GM19463 (cell line): ENCODE measurements around the gene TMEM234.
"Not testable (repeated sequence)": the region's sequence is repeated elsewhere in the genome, so short reads cannot be mapped to it uniquely, and the experiment has no call there.

ENCODE experiments used
- ATAC-seq: cut with Tn5 transposase; IDR thresholded peaks from one replicate; pipeline ENCODE4 v1.9.1; 2021; ENCODE audit warnings: mild to moderate bottlenecking, moderate library complexity; ENCODE audit not compliant: unreplicated experiment

TMEM234 gene

GRCh38 chr1:32221980-32222755 lies at the start of gene TMEM234, which contains the start of gene EIF3I:
Gene TMEM234, minus strand, starts transcription at chr1:32222353. Its CDS starts 31 bp downstream, at chr1:32222322.
Gene EIF3I, plus strand, starts transcription at chr1:32222407. Its CDS starts 35 bp downstream, at chr1:32222442.
- peak; percentile 95 for ATAC-seq

GRCh38 chr1:32269744-32270143 lies 47.6 kb upstream of the TMEM234 start:
- ATAC-seq = no peak

- no peak for ATAC-seq
Measured at GRCh38 chr1:32266921-32267591, 44.9 kb upstream of the TMEM234 start.

GRCh38 chr1:32265846-32266245 lies 43.7 kb upstream of the TMEM234 start:
- ATAC-seq = no peak

- no peak for ATAC-seq
Measured at GRCh38 chr1:32263744-32264143, 41.6 kb upstream of the TMEM234 start.

GRCh38 chr1:32263236-32263593 lies 41.1 kb upstream of the TMEM234 start:
- ATAC-seq = not testable (repeated sequence)

DNA sequence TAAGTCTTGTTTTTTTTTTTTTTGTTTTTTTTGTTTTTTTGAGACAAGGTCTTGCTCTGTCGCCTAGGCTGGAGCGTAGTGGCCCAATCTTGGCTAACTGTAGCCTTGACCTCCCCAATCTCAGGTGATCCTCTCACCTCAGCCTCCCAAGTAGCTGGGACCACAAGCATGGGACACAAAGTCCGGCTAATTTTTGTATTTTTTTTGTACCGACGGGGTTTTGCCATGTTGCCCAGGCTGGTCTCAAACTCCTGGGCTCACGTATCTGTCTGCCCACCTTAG lies 35.0 kb upstream of the TMEM234 start:
- no peak for ATAC-seq

DNA sequence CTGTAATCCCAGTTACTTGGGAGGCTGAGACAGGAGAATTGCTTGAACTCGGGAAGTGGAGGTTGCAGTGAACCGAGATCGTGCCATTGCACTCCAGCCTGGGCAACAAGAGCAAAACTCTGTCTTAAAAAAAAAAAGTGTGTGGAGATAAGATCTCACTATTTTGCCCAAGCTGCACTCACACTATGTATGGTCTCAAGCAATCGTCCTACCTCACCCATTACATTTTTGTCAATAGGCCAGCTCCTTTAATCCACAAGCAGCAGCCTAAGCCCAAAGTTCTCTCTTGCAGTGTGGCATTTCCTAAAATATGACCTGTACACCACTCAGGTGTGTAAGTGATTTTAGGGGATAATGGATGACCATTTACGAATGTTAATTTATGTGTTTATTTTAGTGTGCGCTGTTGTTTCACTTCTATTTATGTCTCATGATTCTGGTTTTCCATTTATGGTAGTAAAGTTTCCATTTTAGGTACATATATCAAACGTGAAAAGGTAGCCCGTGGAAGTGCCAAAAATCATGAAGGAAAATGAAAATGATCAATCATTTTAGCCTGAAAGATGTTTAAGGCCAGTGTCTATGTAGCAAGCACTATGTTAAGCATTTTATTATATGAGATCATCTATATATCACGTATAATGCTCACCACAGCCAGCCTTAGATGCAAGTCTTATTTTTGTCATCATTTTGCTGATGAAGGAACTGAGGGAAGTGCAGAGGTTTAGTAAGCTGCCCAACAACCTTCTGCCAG lies 34.5 kb upstream of the TMEM234 start:
- ATAC-seq = no peak

GRCh38 chr1:32255072-32256071 lies 33.2 kb upstream of the TMEM234 start:
- ATAC-seq = no peak

DNA sequence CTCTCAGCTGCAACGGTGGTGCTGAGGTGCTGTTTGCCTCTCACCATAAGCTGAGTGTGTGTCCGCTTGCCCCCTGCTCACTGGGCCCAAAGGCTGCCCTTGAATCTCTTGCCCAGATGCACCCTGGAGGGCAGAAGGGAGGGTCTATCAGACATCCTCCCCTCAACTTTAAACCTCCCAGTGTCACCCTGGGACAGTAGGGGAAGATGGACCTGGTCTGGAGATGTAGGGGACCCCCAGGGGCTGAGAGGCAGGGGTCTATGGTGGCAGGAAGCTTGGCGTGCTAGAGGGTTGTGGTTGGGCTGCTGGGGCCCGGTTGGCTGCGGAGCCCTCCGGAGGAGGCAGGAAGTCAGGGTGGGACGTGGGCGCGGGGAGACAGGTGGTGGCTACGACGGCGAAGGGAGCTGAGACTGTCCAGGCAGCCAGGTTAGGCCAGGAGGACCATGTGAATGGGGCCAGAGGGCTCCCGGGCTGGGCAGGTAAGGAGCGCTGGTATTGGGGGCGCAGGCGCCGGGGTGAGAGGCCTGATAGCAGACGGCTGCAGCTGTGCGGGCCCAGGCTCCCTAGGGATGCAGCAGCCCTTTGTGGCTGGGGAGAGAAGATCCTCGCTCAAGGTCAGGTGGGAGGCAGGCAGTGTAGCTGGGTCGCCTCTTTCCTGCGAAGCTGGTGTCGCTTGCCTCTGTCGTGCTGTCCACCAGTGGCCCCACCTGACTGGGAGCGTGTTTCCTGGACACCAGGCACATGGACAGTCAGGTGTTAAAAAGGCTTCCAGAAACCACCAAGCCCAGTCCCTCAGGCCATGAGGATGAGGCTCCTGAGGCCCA lies 29.0 kb upstream of the TMEM234 start, which contains the start of gene LCK:
Gene LCK, plus strand, starts transcription at position 373 of the 824 bp plus-strand sequence. CDS start 23,065 bp downstream, outside the sequence.
- ATAC-seq = no peak

DNA sequence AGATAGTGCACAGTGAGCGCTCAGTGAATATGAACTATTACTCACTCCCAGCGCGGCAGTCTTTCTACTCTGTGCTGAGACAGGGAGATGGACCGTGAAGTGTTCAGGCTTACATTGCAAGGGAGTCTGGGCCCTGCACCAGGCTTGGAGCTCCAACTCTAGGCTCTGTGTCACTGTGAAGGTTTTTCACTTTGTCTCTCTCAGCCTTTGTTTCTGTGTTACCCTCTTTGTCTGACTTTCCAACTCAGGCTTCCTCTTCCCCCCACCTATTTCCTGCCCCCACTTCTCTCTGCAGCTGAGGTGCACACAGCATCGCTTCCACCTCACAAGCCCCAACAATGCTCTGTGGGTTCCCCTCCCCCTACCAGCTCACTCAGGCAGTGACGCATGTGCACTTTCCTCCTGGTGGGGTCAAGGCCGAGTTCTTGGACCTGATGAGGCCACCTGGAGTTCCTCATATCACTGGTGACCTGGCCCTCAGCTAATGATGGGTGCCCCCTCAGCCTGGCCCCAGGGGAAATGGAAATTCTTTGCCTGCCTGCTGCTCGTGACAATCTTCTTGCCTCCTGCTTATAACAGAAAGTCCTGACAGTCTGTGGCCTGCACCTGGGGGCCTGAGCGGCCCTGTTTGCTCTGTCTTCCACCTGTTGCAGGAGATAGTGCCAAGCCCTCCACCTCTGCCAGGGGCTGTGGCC lies 27.8 kb upstream of the TMEM234 start:
- ATAC-seq = peak; percentile 59

DNA sequence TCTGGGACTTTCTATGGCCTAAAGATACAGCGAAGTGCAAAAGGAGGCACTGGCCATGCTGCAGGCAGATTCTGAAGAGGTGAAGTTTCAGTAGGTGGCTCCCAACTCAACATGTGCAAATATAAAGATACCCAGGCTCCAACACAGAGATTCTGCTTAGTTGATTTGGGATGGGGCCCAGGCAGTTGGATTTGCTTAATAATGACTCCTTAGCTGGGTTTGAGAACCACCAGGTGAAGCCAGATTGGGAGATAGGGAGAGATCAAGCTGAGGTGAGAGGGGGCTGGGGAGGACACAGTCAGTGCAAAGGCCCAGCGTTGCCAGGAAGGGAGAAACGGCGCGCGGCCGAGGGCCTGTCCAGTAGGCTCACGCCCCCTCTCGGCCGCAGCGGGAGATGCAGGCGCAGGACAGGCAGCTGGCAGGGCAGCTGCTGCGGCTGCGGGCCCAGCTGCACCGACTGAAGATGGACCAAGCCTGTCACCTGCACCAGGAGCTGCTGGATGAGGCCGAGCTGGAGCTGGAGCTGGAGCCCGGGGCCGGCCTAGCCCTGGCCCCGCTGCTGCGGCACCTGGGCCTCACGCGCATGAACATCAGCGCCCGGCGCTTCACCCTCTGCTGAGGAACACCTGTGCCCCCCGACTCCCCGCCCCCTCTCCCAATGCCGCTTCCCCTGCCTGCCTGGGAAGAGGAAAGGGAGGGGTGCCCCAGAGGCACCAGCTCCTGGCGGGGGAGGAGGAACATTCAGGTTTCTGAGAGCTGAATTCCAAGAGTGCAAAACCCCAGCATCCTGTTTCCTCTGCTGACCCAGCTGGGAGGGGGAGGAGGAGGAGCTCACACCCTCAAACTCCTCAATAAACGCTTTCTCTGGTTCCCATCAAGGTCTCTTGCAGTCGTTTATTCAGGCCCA lies 26.1 kb upstream of the TMEM234 start:
- ATAC-seq = no peak

DNA sequence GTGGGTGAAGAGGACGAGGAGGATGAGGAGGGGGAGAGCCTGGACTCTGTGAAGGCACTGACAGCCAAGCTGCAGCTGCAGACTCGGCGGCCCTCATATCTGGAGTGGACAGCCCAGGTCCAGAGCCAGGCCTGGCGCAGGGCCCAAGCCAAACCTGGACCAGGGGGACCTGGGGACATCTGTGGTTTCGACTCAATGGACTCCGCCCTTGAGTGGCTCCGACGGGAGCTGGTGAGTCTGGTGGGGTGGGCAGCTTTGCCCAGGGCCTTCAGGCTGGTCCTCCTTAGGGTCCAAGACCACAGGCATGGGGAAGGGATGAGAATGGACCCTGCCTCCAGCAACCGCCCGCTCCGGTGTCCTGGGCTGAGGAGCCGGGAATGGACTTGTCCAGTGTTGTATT lies 25.3 kb upstream of the TMEM234 start:
- no peak for ATAC-seq

DNA sequence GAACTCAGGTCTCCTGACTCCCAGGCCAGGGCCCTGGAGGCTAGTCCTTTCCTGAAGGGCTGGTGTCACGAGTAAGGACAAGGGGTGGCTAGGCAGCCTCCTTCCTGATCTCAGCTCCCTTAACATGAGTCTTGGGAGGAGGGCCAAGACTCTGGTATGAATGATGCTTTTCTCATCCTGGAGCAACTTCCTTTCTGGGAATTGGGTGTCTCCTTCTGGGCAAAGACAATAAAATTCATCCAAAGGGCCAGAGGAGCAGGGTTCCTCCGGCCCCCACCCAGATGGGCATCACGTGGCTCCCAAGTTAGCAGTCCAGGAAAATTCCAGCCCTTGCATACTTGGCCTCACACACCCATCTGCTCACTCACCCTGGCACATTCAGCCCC lies 24.7 kb upstream of the TMEM234 start, which contains the start of gene FAM167B:
Gene FAM167B, plus strand, starts transcription at position 335 of the 386 bp plus-strand sequence. CDS start 200 bp downstream, outside the sequence.
- no peak for ATAC-seq

- ATAC-seq = no peak
Measured at GRCh38 chr1:32242341-32242851, 20.2 kb upstream of the TMEM234 start.

DNA sequence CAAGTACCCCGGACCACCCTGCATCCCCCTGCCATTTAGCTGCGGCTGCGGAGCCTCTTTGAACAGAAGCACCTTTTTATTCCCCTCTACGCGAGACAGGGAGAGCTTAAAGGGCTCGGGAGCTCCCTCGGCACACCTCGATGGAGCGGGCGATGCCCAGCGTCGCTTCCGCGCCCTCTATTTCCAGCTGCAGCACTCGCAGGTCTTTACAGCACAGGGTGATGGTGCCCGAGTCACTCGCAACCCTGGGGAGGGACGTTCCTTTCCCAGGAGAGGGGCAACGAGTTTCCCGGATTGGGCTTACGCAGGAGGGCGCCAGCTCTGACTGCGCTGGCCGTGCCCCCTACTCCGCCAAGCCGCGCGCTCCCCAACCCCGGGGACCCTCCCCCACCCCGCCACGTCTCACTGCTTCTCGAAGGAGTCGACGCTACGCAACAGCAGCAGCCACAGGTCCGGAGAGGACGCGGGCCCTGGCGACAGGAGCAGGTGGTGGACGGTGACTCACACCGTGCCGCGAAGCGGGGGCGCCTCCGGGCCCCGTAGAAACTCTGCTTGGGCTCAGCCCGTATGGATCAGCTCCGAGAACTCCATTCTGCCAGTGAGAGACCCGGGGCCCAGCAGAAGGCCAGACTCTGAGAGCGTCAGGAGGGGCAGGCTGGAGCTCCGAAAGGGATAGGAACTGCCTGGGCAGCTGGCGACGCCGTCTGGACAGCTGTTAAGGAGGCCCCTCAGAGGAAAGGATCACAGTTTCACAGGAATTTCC lies 19.0 kb upstream of the TMEM234 start:
- peak; percentile 43 for ATAC-seq
